ENCODE measurements around the gene RDX.

DNA sequence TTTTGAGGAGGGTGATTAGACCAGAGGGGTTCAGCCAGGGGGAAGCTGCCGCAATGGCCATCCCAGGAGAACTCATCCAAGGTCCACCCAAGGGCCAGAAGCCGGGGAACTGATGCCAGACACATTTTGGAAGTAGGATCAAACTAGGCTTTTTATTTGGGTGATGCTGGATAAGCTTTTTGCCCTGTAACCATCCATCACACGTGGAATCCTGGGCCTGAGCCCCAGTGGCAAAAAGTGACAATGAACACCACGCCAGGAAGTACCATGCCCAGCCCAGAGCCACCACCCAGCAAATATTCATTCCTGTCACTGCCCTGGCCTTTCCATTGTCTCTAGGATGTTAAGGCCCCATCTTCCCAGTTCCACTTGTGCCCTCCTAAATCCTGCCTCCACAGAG, 117.3 kb downstream of the RDX start:
- no peak for TF ChIP-seq POLR2A (IDR thresholded peaks at IDR 0.05; ENCODE audit: low read length)
- no peak for TF ChIP-seq GATA1 (IDR thresholded peaks at IDR 0.05; ENCODE audit: low read depth, low read length)

Measured in erythroblast (primary cell).